ENCODE results near the gene SEPTIN2.

DNA sequence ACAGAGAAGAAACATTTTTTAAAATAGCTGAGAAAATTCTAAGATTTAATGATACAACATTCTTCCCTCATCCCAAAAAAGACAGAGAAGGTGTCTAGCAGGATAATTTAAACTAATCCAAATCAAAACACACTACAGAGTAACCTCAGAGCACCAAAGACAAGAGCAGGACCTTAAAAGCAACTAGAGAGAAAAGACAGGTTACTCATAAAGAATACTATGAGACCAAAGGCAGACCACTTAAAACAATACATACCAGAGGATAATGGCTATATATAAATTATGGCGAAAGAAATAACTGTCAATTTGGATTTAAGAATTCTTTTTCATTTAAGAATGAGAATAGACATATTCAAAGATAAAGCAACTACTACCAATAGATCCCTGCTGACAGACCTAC lies 40.2 kb upstream of the SEPTIN2 start:
- TF ChIP-seq CTCF (IDR thresholded peaks at IDR 0.05; ENCODE audit: insufficient read depth, low read depth, low read length) (no peak), EZH2 (IDR thresholded peaks at IDR 0.05; ENCODE audit: insufficient read depth, low read length) (no peak)

Data from astrocyte (in vitro differentiated cells and primary cell).